T-helper 9 cell (primary cell): ENCODE data around the gene CAPN3.

Experiments used
- DNase-seq: peaks from one replicate; pipeline ENCODE4 v3.0.0-alpha.2; 2020

Gene CAPN3

DNA sequence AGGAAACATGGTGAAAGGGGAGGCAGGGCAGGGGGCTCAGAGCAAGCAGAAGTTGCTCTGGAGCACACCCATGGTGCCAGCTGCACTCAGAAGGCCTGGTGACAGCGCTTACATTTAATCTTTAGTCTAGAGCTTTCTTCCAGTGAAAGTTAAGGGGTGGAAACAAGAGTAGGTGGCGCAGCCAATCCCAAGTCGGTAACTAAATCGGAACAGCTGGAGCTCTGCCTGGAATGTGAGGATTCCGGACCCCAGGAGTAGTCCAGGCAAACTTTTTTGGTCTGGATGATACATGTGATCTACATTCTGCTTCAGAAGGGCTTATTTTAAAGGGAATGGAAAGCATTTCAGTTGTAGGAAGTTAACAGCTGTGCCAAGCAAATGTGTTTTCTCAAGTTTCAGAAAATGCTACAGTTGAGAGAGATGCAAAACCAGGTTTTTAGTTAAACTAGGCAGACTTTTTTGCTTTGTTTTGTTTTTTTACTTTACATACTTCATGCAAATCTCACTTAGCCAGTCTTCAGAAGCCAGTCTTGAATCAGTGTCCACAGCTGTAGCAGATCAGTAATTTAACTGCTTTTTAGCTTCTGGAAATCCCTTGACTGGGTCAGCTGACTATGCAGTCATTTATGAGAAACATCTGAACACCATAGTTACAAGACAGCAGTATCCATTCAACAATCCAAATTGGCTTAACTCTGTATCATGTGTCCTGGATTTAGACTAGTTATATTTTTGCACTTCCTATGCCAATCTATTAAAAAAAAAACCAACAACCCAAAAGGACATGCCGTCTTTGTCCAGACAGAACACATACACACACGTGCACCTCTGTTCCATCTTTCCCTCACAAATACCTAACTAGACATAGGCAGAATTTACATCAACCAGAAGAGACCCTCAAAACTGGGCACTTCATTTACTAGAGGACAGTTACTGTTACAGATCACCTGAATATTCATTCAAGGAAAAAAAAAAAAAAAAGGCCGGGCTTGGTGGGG is 98.4 kb downstream of the CAPN3 start:
- DNase-seq, result no peak

DNA sequence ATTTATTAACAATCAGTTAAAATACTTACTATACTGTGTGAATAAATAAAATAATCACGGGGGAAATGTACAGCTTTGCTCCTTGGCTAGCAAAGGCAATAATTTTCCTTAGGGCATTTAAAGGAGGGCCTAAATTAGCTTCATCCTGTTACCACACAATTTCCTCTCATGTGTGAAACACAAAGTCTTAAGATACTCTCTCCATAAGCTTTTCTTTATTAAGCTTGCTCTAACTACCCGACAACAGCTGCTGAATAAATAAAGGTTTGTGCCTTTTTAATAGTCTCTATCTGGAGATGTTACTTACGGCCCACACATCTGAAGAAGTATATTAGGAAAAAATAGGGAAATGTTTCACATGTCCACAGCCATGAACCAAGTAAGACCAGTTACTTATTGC is 102.0 kb downstream of the CAPN3 start:
- no peak for DNase-seq
